Neuronal stem cell (in vitro differentiated cells): Measurements from ENCODE around the gene ABCB1.

Source experiments
- DNase-seq: peaks from one replicate; pipeline ENCODE4 v3.0.0-alpha.2; 2013; ENCODE audit warnings: low spot score
- H2AFZ ChIP-seq: one replicate; pipeline ENCODE4 v1.6.1; 2013; ENCODE audit warnings: mild to moderate bottlenecking, low read length, inconsistent platforms
- H2AK5ac ChIP-seq: 2 replicates; pipeline ENCODE4 v1.6.1; 2013; ENCODE audit warnings: low read depth, mild to moderate bottlenecking, inconsistent platforms, low read length, moderate library complexity, mixed read lengths
- H2BK120ac ChIP-seq: 2 replicates; pipeline ENCODE4 v1.6.1; 2013; ENCODE audit warnings: low read depth, mild to moderate bottlenecking, inconsistent platforms, low read length, moderate library complexity, mixed read lengths
- H2BK12ac ChIP-seq: one replicate; pipeline ENCODE4 v1.6.1; 2013; ENCODE audit warnings: low read length, inconsistent platforms
- H2BK15ac ChIP-seq: 2 replicates; pipeline ENCODE4 v1.6.1; 2013; ENCODE audit warnings: mild to moderate bottlenecking, low read length, inconsistent platforms, mixed read lengths
- H2BK5ac ChIP-seq: one replicate; pipeline ENCODE4 v1.6.1; 2013; ENCODE audit warnings: inconsistent platforms, mild to moderate bottlenecking, low read length, moderate library complexity
- H3K14ac ChIP-seq: one replicate; pipeline ENCODE4 v1.6.1; 2013; ENCODE audit warnings: low read length, inconsistent platforms
- H3K18ac ChIP-seq: 2 replicates; pipeline ENCODE4 v1.6.1; 2013; ENCODE audit warnings: low read length, inconsistent platforms
- H3K23ac ChIP-seq: 2 replicates; pipeline ENCODE4 v1.6.1; 2013; ENCODE audit warnings: low read depth, mild to moderate bottlenecking, mixed read lengths, low read length, inconsistent platforms; ENCODE audit not compliant: poor library complexity
- H3K27ac ChIP-seq: replicated peaks from 3 replicates; pipeline ENCODE4 v1.5.1; 2013; ENCODE audit warnings: low read length, inconsistent platforms
- H3K27me3 ChIP-seq, 3 experiments: 2 replicates each; pipeline ENCODE4 v1.6.1; 2013; ENCODE audit warnings: low read length in 3 of 3, mild to moderate bottlenecking in 2 of 3, inconsistent platforms in 1 of 3, low read depth in 1 of 3, mixed read lengths in 1 of 3, moderate library complexity in 1 of 3; ENCODE audit not compliant: control insufficient read depth in 3 of 3, insufficient read depth in 3 of 3
- H3K36me3 ChIP-seq, 2 donors: replicated peaks in 1 of 2; 2 replicates each; pipeline ENCODE4 v1.6.1; 2013; ENCODE audit warnings: low read length in 2 of 2; ENCODE audit not compliant: control insufficient read depth in 2 of 2, insufficient read depth in 2 of 2
- H3K4ac ChIP-seq: 2 replicates; pipeline ENCODE4 v1.6.1; 2013; ENCODE audit warnings: inconsistent platforms, mild to moderate bottlenecking, low read length, moderate library complexity
- H3K4me1 ChIP-seq, 2 donors: 1 replicate in 1 of 2; 2 replicates in 1 of 2; pipeline ENCODE4 v1.6.1; 2013; ENCODE audit warnings: low read length in 2 of 2, low read depth in 1 of 2; ENCODE audit not compliant: control insufficient read depth in 2 of 2, insufficient read depth in 1 of 2
- H3K4me2 ChIP-seq: one replicate; pipeline ENCODE4 v1.6.1; 2013; ENCODE audit warnings: mild to moderate bottlenecking, low read length, inconsistent platforms; ENCODE audit not compliant: insufficient read depth, poor library complexity, severe bottlenecking
- H3K4me3 ChIP-seq, 2 donors: 2 replicates each; pipeline ENCODE4 v1.5.1; 2013; ENCODE audit warnings: low read length in 2 of 2, mild to moderate bottlenecking in 2 of 2, inconsistent platforms in 1 of 2, moderate library complexity in 1 of 2
- H3K79me1 ChIP-seq: one replicate; pipeline ENCODE4 v1.6.1; 2013; ENCODE audit warnings: low read depth, mild to moderate bottlenecking, inconsistent platforms, low read length, moderate library complexity
- H3K9ac ChIP-seq: one replicate; pipeline ENCODE4 v1.6.1; 2013; ENCODE audit warnings: mild to moderate bottlenecking, low read depth, low read length, inconsistent platforms; ENCODE audit not compliant: poor library complexity
- H3K9me3 ChIP-seq, 2 donors: replicated peaks in 1 of 2; 2 replicates each; pipeline versions ENCODE3 to v1.6.1; 2013; ENCODE audit warnings: low read length in 2 of 2, mild to moderate bottlenecking in 2 of 2, inconsistent platforms in 1 of 2, low read depth in 1 of 2, mixed read lengths in 1 of 2, moderate library complexity in 1 of 2; ENCODE audit not compliant: control insufficient read depth in 2 of 2, insufficient read depth in 1 of 2
- H4K8ac ChIP-seq: one replicate; pipeline ENCODE4 v1.6.1; 2013; ENCODE audit warnings: low read depth, mild to moderate bottlenecking, inconsistent platforms, low read length, moderate library complexity
- H4K91ac ChIP-seq: one replicate; pipeline ENCODE4 v1.6.1; 2013; ENCODE audit warnings: low read length, low read depth, mild to moderate bottlenecking, inconsistent platforms; ENCODE audit not compliant: poor library complexity
- WGBS, 2 donors: extraction: QIAGEN DNeasy Blood & Tissue Kit; methylation state at CpG; one replicate each; pipeline ENCODE4 v1.1.7; 2013; ENCODE audit warnings: missing lambda C conversion rate in 2 of 2, mixed read lengths in 1 of 2; ENCODE audit not compliant: insufficient read length in 2 of 2, insufficient replicate concordance in 1 of 2; ENCODE audit errors: extremely low coverage in 2 of 2; 5-methylcytosine and 5-hydroxymethylcytosine counted together

The ABCB1 gene

DNA sequence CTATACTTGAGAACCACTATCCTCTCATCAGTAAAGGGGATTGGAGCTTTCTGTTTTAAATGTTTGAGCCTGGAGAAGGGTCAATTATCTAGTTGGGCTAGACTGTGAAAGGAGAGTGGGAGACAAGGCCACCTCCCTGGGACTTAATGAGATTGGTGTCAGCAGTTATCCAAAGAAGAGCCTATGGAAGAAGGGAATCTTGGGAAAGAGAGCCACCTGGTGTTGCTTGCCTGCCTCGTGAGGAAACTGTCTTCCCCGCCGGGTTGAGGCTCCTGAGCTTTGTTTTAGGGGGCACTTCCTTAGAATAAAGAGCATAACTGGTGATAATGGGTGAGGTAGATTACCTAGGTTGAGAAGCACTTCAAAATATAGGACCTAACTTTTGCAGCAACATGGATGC, 93.2 kb downstream of the ABCB1 start:
- Histone ChIP-seq H3K36me3 (peaks cover 0 to 52% of the 10 kb centered on the region in 2 donors), H2AK5ac (no peak overlapping the region), H3K18ac (no peak overlapping the region), H3K4me3 (no peak overlapping the region), H3K14ac (no peak overlapping the region), H3K9ac (no peak overlapping the region), H4K8ac (no peak overlapping the region), H2BK5ac (no peak overlapping the region), H3K27me3 (no peaks in the 10 kb centered on the region), H2AFZ (no peak overlapping the region), H4K91ac (no peak overlapping the region), H2BK12ac (no peak overlapping the region), H3K4me2 (no peak overlapping the region), H2BK15ac (no peak overlapping the region), H3K27ac (no peak overlapping the region), H3K4ac (no peak overlapping the region), H3K23ac (no peak overlapping the region), H2BK120ac (no peak overlapping the region), H3K4me1 (peaks cover 0 to 4% of the 10 kb centered on the region in 2 donors), H3K79me1 (no peaks in the 10 kb centered on the region), H3K9me3 (no peaks in the 10 kb centered on the region)
- no CpG with 5 or more reads among the region's 3 CpGs for WGBS, 2 donors
- DNase-seq = no peak

GRCh38 chr7:87506246-87507180, 94.2 kb downstream of the ABCB1 start:
- no peaks in the 10 kb centered on the region for H3K27me3 ChIP-seq
- H3K9me3 ChIP-seq = no peaks in the 10 kb centered on the region
- H2BK15ac ChIP-seq = no peak overlapping the region
- H3K4me3 ChIP-seq = no peak overlapping the region
- no peaks in the 10 kb centered on the region for H3K79me1 ChIP-seq
- H2AK5ac ChIP-seq = no peak overlapping the region
- H3K27ac ChIP-seq = no peak overlapping the region
- H3K18ac ChIP-seq = no peak overlapping the region
- H2BK12ac ChIP-seq = no peak overlapping the region
- no peak overlapping the region for H4K91ac ChIP-seq
- H3K14ac ChIP-seq = no peak overlapping the region
- no peak overlapping the region for H3K9ac ChIP-seq
- H3K4me1 ChIP-seq = peaks cover 0 to 4% of the 10 kb centered on the region in 2 donors
- no peak overlapping the region for H3K4ac ChIP-seq
- no peak overlapping the region for H3K4me2 ChIP-seq
- WGBS, 2 donors = no CpG with 5 or more reads among the region's 3 CpGs
- no peak for DNase-seq
- H2BK120ac ChIP-seq = no peak overlapping the region
- H2BK5ac ChIP-seq = no peak overlapping the region
- no peak overlapping the region for H3K23ac ChIP-seq
- H3K36me3 ChIP-seq = peaks cover 0 to 48% of the 10 kb centered on the region in 2 donors
- H2AFZ ChIP-seq = no peak overlapping the region
- H4K8ac ChIP-seq = no peak overlapping the region

GRCh38 chr7:87505557-87506245, 95.0 kb downstream of the ABCB1 start:
- no peaks in the 10 kb centered on the region for H3K9me3 ChIP-seq
- H3K4me1 ChIP-seq = peaks cover 0 to 3% of the 10 kb centered on the region in 2 donors
- no peak overlapping the region for H3K9ac ChIP-seq
- H3K79me1 ChIP-seq = no peaks in the 10 kb centered on the region
- no peak for DNase-seq
- H3K4ac ChIP-seq = no peak overlapping the region
- H2BK120ac ChIP-seq = no peak overlapping the region
- H3K4me2 ChIP-seq = no peak overlapping the region
- H2BK15ac ChIP-seq = no peak overlapping the region
- no CpG with 5 or more reads among the region's 5 CpGs for WGBS, 2 donors
- H3K23ac ChIP-seq = no peak overlapping the region
- H3K27ac ChIP-seq = no peak overlapping the region
- no peak overlapping the region for H4K91ac ChIP-seq
- no peak overlapping the region for H2BK12ac ChIP-seq
- H3K27me3 ChIP-seq = no peaks in the 10 kb centered on the region
- no peak overlapping the region for H2BK5ac ChIP-seq
- no peak overlapping the region for H3K14ac ChIP-seq
- H3K18ac ChIP-seq = no peak overlapping the region
- no peak overlapping the region for H2AFZ ChIP-seq
- H3K4me3 ChIP-seq = no peak overlapping the region
- H2AK5ac ChIP-seq = no peak overlapping the region
- no peak overlapping the region for H4K8ac ChIP-seq
- peaks cover 0 to 48% of the 10 kb centered on the region in 2 donors for H3K36me3 ChIP-seq

- no peak overlapping the region for H3K27ac ChIP-seq
- no peak overlapping the region for H3K9ac ChIP-seq
- no peak overlapping the region for H4K8ac ChIP-seq
- no peak overlapping the region for H2BK5ac ChIP-seq
- H3K4me2 ChIP-seq = no peak overlapping the region
- no peaks in the 10 kb centered on the region for H3K4me1 ChIP-seq
- no CpG with 5 or more reads among the region's 5 CpGs for WGBS, 2 donors
- H4K91ac ChIP-seq = no peak overlapping the region
- H3K79me1 ChIP-seq = no peaks in the 10 kb centered on the region
- no peak overlapping the region for H3K18ac ChIP-seq
- no peak overlapping the region for H2BK15ac ChIP-seq
- no peak overlapping the region for H2AFZ ChIP-seq
- no peaks in the 10 kb centered on the region for H3K9me3 ChIP-seq
- H3K27me3 ChIP-seq = no peaks in the 10 kb centered on the region
- peaks cover 0 to 48% of the 10 kb centered on the region in 2 donors for H3K36me3 ChIP-seq
- H3K14ac ChIP-seq = no peak overlapping the region
- no peak overlapping the region for H3K4ac ChIP-seq
- no peak overlapping the region for H2BK120ac ChIP-seq
- H2AK5ac ChIP-seq = no peak overlapping the region
- no peak overlapping the region for H2BK12ac ChIP-seq
- no peak overlapping the region for H3K4me3 ChIP-seq
- no peak for DNase-seq
- no peak overlapping the region for H3K23ac ChIP-seq
These were observed 95.6 kb downstream of the ABCB1 start for GRCh38 chr7:87505122-87505521.
